IPS DF 19.7 (cell line): ENCODE results near the gene PRRT1.
"Not testable (repeated sequence)": the region's sequence is repeated elsewhere in the genome, so short reads cannot be mapped to it uniquely, and the experiment has no call there.

Experiments used
- DNase-seq: peaks from one replicate; pipeline ENCODE4 v3.0.0-alpha.2; 2013; ENCODE audit warnings: low read depth, low spot score

The PRRT1 gene

DNA sequence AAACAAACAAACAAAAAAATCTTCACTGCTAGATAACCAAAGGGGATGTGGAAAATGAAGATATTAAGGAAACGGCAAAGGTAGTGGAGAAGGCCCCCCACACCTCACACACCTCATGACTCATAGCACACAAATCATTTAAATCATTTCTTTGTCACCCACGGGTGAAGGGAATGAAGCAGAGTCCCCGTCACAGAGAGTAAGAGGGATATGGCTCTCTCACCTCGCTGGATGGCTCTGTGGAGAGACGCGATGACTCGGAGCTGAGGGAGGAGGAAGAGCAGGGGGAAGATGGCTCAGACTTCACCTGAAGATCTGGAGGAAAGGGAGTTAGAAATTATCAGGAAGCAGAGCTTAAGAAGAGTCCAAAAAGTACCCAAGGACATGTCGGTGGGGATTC, 24.9 kb downstream of the PRRT1 start:
- no peak for DNase-seq

DNA sequence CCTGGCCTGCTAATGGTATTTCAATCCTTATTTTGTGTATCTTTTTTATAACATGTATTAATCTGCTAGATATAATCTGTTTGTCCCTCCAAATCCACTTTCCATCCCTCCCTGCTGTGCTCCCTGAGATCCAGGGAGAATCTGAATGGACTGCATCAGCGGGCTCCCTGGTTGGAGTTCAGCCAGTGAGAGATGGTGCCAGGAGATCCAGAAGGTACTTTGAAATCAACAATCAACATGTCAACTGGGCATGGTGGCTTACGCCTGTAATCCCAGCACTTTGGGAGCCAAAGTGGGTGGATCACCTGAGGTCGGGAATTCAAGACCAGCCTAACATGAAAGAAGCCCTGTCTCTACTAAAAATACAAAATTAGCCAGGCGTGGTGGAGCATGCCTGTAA, 28.1 kb downstream of the PRRT1 start:
- no peak for DNase-seq

DNA sequence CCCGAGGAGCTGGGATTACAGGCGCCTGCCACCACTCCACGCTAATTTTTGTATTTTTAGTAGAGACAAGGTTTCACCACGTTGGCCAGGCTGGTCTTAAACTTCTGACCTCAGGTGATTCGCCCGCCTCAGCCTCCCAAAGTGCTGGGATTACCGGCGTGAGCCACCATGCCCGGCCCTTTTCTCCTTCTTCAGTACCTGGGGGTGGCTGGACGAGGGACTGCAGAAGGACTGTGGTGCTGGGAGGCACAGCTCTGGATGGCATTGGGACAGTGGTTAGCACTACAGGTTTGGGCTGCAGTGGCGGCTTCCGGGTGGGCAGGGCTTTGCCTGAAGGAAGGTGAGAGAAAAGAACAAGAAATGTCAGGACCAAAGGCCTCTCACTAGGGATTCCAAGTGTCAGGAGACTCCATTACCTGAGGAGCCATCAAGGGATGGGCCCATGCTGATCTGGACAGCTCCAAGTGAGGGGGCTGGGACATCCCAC, 31.1 kb downstream of the PRRT1 start:
- DNase-seq, result no peak

DNA sequence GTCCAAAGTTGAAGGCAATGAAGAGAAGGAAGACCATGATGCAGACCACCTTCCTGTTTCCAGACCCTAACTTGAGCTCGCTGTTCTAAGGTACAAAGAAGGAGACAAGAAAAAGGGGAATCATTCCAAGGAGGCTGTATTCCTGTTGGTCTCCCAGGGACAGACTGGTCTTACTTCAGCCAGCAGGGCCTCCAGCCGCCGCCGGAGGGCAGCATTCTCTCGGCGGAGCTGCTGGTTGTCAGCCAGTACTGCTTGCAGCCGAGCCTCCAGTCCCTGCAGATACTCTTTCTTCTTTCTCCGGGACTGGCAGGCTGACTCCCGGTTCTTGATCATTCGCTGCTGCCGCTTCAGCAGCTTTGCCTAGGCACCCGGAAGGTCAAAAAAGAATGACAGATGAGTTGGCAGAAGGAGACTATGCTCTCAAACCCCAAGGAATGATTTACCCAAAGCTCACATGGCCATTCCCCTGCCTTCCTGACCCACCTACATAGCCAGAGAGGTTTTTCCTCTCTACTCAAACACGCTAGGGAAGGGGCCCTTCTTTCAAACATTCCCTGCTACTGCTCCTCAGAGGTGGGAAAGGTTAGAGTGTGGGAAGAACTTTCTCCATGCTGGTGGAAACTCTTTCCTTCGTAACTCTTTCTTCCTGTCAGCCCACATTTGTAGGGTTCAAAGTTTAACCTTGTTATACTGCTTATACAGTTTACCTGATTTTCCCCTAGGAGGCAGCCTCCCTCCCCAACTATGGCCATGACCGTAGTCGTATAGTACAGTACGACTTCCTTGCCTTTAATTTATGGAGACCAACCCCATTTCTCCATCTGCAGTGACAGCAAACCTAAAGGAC, 32.7 kb downstream of the PRRT1 start:
- no peak for DNase-seq

DNA sequence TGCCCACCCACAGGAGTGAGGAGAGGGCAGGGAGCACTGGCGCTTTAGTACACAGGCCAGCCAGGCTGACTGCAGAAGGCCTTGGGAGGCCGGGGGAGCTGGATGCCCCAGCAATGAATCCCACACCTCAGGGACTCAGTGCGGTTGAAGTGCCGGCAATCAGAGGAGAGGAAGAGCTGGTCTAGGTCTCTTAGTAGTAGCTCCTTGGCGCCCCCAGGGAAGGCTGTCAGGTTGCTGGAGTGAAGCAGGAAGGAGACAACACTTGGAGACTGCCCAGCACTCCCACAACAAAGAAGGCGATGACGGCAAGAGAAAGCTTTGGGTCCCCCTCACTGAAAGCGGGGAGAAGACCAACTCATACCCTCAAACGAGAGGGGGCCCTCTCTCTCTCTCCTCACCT, 34.3 kb downstream of the PRRT1 start:
- no peak for DNase-seq

DNA sequence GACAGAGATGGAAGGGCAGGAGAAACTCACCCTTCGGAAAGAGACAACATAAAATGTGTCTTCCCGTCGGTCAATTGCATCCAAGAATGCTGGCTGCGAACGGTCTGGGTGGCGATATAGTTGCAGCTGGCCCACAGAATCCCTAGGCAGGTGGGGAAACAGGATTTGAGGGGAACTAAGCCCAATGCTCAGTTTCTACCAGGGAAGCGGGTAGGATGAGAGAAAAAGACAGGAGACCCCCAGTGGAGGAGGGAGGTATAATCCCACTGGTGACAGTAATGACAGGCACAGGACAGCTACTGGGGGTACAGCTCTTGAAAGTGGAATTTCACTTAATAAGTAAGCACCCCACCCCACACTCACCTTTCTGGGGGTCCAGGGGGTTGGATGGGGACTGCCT, 35.1 kb downstream of the PRRT1 start:
- DNase-seq, result no peak

DNA sequence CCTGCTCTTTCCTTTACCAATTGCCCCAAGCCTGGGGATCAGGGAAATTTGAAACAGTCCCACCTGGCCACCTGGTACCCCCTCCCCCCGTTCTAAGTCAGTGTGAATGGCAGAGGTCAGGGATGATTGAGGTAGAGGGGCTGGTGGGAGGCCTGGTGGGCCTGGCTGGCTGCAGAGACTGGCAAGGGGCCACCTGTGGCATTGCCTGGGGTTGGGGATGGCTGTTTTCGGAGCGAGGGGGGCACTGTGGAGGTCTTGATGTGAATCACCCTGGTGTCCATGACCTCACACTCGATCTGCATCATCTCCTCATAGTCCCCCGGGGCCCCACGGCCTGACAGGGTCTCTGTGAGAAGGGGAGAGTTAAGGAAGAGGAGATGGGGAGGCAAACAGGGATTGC, 36.1 kb downstream of the PRRT1 start:
- DNase-seq, result no peak

DNA sequence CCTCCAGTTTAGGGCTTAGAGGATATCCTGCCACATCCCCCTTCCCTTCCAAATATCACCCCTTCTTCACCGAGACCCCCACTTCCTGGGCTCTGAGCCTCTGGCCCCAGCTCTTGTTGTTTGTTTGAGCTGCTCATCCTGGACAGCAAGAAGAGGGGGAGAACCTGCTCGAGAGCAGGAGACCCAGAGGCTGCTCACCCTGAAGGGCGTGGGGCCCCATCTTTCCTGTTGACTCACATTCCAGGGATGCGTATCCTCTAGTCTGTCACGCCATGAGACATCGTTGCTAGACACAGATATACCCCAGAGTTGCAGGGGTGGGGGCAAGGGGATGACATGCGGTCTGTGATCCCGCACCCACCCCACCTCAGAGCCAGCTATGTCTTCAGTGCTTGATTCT, 36.9 kb downstream of the PRRT1 start:
- DNase-seq, result no peak

DNA sequence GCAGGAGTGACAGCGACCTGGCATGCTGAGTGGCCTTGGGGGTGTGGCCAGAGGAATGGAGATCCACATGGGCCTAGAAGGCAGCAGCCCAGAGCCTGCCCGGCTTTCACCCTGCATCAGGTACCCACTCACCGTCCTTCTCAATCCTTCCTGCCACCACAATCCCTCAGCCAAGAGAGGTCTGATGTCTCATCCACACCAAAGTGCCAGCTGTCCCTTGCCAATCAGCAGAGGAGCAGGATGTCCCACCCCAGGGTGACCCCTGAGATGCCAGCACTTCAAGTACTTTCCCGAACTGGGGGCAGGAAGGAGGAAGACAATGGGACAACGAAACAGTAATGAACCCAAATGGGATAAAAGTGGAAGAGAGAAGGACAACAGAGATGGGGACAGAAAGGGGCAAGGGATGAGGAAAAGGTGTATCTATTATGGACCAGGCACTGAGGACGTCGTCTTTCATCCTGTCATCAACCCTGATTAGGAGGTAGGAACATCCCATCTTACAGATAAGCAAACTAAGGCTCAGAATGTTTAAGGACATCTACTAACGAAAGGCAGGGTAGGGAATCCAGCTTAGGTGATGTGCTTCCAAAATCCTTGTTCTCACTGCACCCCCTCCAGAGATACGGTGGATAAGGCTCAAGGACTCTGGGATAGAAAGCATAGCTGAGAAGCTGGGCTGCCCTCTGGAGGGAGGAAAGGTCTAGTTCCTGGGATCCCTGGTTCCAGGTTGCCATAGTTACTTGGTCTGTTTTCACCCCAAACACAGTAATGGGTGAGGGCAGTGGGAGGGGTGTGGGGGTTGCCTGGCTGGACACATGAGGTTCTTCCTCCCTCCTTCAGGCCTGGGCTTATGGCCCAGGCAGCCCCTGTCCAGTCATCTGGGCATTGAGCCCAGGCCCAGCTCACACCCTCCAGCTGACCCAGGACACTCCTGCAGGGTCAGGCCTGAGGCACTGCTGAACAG, 38.1 kb downstream of the PRRT1 start:
- peak; percentile 52 for DNase-seq

DNA sequence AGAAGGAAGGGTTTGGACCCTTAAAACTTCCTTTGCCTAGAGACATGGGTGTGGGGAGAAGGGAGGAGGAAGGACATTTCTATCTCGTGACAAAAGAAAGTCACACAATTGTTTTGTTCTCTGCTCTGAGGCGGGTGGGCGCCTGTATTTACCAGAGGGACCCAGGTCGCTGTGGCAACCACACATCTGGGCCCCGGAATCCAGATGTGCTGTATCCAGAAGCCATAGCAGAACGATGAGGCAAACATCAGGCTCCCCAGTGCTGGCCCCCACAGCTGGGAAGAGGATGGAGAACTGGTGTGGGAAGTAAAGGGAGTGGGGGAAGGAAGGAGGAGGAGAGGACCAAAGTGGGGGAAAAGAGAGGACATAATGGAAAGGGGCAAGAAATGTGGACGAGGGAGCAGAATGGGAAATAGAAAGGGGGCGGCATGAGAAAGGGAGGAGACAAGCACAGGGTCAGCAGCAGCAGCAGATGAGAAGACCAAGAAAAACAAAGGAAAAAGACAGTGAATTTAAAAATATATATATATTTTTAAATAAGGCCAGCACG, 39.2 kb downstream of the PRRT1 start:
- no peak for DNase-seq

DNA sequence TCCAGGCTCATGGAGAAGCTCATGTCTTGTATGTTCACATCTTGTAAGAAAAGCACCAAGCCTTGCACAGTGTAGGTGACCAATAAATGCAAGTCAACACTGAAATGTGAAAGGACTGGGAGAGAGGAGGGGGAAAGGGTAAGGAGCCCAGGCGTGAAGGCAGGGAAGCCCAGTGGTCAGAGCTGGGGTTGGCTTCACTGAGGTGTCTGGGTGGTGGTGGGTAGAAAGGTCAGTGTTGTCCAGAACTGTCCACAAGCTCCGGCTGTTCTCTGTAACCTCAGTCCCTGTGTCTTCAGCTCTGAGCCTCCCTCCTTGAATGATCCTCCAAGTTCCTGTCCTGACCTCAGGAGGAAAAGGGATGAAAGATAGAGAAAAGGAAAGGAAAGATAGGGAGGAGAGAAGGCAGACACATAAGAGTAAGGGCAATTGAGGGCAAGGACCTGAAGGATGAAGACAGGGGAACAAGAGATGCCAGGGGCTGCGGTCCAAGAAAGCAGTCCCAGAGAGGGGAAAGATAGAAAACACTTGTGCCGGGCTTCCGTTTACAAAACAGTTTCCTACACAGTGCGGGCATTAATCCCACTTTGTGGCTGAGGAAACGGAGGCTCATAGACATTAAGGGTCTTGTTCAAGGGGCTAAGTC, 40.2 kb downstream of the PRRT1 start:
- no peak for DNase-seq

DNA sequence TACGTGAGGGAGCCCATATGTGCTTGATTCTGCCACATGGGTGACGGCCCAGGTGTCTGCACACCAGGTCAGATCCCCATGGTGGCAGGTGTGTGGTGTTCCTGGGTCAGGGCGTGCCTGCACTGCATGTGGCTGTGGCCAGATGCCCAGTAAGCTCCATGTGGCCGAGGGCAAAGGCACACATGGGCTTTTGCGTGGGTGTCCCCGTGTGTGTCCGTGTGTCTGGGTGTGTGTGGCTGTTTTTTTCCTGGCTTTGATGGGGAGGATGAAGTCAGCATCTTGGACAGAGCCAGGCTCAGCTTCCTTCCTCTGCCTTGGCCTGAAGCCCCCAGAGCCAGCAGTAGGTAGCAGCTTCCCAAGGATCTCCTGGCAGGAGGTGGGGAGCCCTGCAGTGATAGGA, 41.1 kb downstream of the PRRT1 start:
- DNase-seq, result no peak

DNA sequence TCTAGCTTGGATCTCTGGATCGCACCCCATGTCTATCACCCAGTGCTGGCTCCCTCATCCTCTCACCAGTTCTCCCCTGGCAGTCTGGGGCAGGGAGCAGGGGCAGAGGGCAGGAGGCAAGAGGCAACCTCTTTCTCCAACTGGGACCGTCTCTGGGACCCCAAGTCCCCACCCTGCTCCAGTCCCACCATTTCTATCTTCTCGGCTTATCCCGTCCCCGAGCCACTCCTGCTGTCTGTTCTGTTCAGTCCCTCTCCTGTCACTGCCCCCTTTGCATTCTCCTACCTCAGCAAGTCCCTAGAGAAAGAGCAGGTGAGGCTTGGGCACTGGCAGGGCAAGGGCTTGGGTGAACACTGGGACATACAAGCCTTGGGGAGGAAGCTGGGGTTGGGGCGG, 42.0 kb downstream of the PRRT1 start:
- DNase-seq, result no peak

DNA sequence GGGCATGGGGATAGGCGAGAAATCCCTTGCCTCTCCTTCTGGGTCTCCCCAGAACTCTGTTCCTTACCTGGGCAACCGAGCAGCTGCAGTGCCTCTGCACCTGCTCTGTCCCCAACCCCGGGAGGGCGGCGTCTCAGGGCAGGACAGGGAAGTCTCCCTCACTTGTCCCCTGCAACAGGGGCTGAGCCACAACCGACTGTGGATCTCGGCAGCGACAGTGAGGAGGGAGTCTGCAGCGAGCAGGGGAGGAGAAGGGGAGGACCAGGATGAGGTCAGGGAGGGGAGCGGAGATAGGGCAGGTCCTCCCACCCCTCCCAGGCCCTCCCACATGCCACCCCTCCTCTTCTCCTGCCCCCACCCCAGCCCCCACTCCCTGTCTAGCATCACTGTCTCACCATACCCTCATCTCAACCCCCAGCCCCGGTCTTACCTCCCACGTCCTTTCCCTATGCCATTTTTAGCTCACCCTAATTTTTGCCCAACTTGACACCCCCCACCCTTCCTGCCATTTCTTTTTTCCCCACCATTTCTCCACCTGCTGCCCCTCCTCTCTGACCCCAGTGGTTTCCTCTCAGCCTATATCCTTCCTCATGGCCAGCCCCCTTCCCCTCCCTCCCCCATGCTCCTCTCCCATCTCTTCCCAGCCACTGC, 42.5 kb downstream of the PRRT1 start, which contains the start of gene TNXB:
TNXB (minus strand) TSS at position 225 of the 651 bp plus-strand sequence. CDS start 11,140 bp downstream, outside the sequence.
- DNase-seq, result no peak

DNA sequence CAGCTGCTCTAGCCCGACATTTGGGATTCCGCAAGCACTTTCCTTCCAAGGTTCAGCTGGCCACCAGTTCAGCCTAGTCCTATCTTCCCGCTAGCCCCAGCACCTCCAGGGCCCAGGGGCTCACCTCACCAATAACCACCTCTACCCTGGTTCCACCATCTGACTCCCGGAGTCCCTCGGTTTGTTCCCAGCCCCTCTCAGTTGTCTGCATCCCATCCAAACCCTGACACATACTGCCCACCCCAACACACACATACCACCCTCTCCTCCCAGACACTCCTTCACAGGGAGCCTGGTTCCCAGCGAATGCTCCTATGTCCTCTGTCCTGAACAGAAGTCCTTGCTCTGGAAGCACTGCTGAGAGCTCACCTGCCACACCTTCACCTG, 43.0 kb downstream of the PRRT1 start:
- DNase-seq, result no peak

DNA sequence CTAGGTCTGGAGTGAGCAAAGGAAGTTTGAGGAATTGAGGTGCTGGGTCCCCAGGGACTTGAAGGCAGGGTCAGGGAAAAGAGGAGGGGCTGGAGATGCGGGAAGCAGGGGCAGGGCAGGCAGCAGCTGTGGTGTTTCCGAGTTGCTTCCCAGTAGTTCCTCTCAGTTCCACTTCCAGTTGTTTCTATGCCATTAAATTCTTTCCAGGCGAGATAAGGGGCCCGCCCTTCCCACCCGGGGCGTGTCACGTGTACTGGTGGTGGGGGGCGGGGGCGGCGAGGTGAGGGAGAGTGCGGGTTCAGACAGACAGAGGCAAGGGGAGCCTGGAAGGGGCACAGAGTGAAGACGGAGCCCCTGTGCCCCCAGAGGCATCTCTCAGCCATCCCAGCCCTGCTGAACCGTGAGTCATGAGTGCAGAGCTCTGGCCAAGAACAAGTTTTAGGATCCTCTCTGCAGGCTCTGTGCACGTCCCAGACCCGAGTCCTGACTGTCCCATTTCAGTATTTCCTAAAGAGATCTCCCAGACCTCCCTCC, 43.6 kb downstream of the PRRT1 start:
- no peak for DNase-seq

DNA sequence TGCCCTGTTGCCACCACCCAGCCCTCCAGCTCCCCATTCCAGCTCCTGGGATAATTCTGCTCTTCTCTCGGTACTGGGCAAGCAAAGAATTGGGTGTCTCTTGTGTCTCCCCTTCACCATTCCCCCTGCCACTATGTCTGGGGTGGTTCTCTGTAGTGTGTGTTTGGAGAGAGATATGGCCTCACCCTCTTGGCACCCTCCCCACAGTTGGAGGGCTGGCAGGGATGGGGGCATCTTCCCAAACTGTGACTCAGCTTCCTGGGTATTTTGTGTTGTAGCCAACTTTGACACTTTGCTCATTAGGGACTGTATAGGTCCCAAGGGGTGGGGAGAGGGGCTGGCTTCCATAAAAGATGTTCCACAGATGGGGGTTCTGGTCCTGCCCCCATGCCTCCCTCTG, 44.3 kb downstream of the PRRT1 start:
- DNase-seq, result no peak

DNA sequence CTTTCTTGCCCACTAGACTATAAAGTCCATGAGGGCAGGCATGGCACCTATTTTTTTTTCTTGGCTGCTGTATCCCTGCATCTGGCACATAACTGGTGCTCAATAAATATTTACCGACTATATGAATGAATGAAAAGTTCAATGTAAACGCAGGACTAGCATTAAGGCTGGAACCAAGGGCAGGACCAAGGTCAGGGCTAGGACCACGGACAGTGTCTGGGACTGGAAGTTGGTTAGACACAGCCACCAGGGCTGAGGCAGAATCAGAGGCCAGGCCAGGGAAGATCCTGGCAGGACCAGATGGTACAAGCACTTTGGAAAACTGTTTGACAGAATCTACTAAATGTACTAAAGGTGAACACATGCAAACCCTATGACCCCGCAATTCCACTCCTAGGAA, 46.3 kb downstream of the PRRT1 start:
- DNase-seq, result no peak

DNA sequence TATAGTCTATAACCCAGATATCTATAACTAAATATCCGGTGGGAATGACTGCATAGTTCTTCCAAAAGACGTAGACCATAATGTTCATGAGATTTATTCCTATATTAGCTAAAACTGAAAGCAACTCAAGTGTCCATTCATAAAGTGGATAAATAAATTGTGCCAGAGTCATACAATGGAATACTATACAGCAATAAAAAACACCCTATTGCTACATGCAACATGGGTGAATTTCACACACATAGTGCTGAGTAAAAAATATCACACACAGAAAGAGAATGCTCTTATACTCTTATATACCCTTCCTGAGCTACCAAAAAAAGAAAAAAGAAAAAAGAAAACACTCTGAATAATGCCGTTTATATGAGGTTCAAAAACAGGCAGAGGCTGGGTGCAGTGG, 49.5 kb downstream of the PRRT1 start:
- no peak for DNase-seq

DNA sequence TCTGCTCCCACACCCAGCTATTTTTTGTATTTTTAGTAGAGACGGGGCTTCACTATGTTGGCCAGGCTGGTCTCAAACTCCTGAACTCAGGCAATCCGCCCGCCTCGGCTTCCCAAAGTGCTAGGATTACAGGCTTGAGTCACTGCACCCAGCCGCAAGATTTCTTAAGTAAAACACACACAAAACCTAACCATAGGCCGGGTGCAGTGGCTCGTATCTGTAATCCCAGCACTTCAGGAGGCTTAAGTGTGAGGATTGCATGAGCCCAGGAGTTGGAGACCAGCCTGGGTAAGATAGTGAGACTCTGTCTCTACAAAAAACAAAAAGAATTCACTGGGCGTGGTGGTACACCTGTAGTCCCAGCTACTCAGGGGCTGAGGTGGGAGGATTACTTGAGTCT, 51.5 kb downstream of the PRRT1 start:
- not testable (repeated sequence) for DNase-seq
